WTC11 (cell line): ENCODE data around the gene TNFAIP3. TPM values are rescaled to one million over a fixed set of nuclear protein-coding genes. Genes with fewer than 3 reads are reported as not detected.

ENCODE experiments used
- ATAC-seq: fragments of 200-7000 bp; cut with Tn5 transposase; 2 replicates; pipeline ENCODE4 v1.10.0; 2021; ENCODE audit warnings: mild to moderate bottlenecking, moderate library complexity
- CTCF ChIA-PET: fragments of 300-600 bp; sonication (Branson Sonifier 250); formaldehyde crosslinking; loops from one replicate; lab custom pipeline; 2021; ENCODE audit warnings: antibody characterized with exemption; lab: Charles Lee
- POLR2A ChIA-PET: fragments of 350-600 bp; sonication (Branson Sonifier 250); formaldehyde crosslinking; loops from one replicate; lab custom pipeline; 2021; ENCODE audit warnings: antibody characterized with exemption; lab: Charles Lee
- DNase-seq: peaks from one replicate; pipeline ENCODE4 v3.0.0; 2021; ENCODE audit warnings: low spot score
- H3K27ac Mint-ChIP-seq: 2 replicates; pipeline ENCODE4 v1.8.0; 2021; ENCODE audit warnings: mixed read lengths
- H3K27me3 Mint-ChIP-seq: 2 replicates; pipeline ENCODE4 v1.8.0; 2021; ENCODE audit warnings: low read depth, mild to moderate bottlenecking, moderate library complexity, mixed read lengths
- H3K36me3 Mint-ChIP-seq: 2 replicates; pipeline ENCODE4 v1.8.0; 2021; ENCODE audit warnings: mixed read lengths
- H3K4me1 Mint-ChIP-seq: 2 replicates; pipeline ENCODE4 v1.8.0; 2022; ENCODE audit warnings: mixed read lengths
- H3K4me3 Mint-ChIP-seq: 2 replicates; pipeline ENCODE4 v1.8.0; 2021; ENCODE audit warnings: mild to moderate bottlenecking, moderate library complexity, mixed read lengths
- H3K9me3 Mint-ChIP-seq: 2 replicates; pipeline ENCODE4 v1.8.0; 2021; ENCODE audit warnings: mixed read lengths
- AFF4 ChIP-seq: sonication (generic); formaldehyde crosslinking; IDR thresholded peaks from 2 replicates; pipeline ENCODE4 v1.8.1; 2023; ENCODE audit warnings: mild to moderate bottlenecking, missing genetic modification reagents, borderline replicate concordance
- AR ChIP-seq: fragments of 250-450 bp; sonication (Bioruptor Pico); IDR thresholded peaks from 2 replicates; pipeline ENCODE4 v1.9.0; 2021; ENCODE audit warnings: mild to moderate bottlenecking
- ATF1 ChIP-seq: sonication (generic); formaldehyde crosslinking; IDR thresholded peaks from 2 replicates; pipeline ENCODE4 v1.8.1; 2023; ENCODE audit warnings: mild to moderate bottlenecking, moderate library complexity, missing genetic modification reagents
- CDX4 ChIP-seq: fragments of 250-450 bp; sonication (Bioruptor Pico); IDR thresholded peaks from 2 replicates; pipeline ENCODE4 v1.9.0; 2021; ENCODE audit warnings: moderate library complexity, mild to moderate bottlenecking, inconsistent platforms, borderline replicate concordance
- CREM ChIP-seq: sonication (generic); formaldehyde crosslinking; IDR thresholded peaks from 2 replicates; pipeline ENCODE4 v1.8.1; 2022; ENCODE audit warnings: mild to moderate bottlenecking, missing genetic modification reagents, moderate library complexity
- E2F5 ChIP-seq: sonication (generic); formaldehyde crosslinking; IDR thresholded peaks from 2 replicates; pipeline ENCODE4 v1.8.1; 2022; ENCODE audit warnings: mild to moderate bottlenecking, moderate library complexity, missing genetic modification reagents
- EMX1 ChIP-seq: fragments of 250-450 bp; sonication (Bioruptor Pico); IDR thresholded peaks from 2 replicates; pipeline ENCODE4 v1.8.0; 2021; ENCODE audit warnings: mild to moderate bottlenecking
- ERG ChIP-seq: fragments of 250-450 bp; sonication (Bioruptor Pico); IDR thresholded peaks from 2 replicates; pipeline ENCODE4 v1.8.0; 2021; ENCODE audit warnings: mild to moderate bottlenecking
- ETV6 ChIP-seq: sonication (generic); formaldehyde crosslinking; IDR thresholded peaks from 2 replicates; pipeline ENCODE4 v1.8.1; 2022; ENCODE audit warnings: mild to moderate bottlenecking, missing genetic modification reagents
- HMGA2 ChIP-seq: fragments of 250-450 bp; sonication (Bioruptor Pico); IDR thresholded peaks from 2 replicates; pipeline ENCODE4 v1.4.0; 2021; ENCODE audit warnings: mild to moderate bottlenecking, moderate library complexity
- IRF1 ChIP-seq: sonication (generic); formaldehyde crosslinking; IDR thresholded peaks from 2 replicates; pipeline ENCODE4 v1.8.0; 2023; ENCODE audit warnings: missing genetic modification reagents
- KAT7 ChIP-seq: sonication (generic); formaldehyde crosslinking; IDR thresholded peaks from 2 replicates; pipeline ENCODE4 v1.8.1; 2023; ENCODE audit warnings: missing genetic modification reagents, mild to moderate bottlenecking, borderline replicate concordance
- NR3C1 ChIP-seq: sonication (generic); formaldehyde crosslinking; conservative IDR thresholded peaks from 2 replicates; pipeline ENCODE4 v1.8.1; 2023; ENCODE audit warnings: low read depth, mild to moderate bottlenecking, missing genetic modification reagents
- USF1 ChIP-seq: sonication (generic); formaldehyde crosslinking; IDR thresholded peaks from 2 replicates; pipeline ENCODE4 v1.8.0; 2022; ENCODE audit warnings: mild to moderate bottlenecking, missing genetic modification reagents
- ZNF121 ChIP-seq: sonication (generic); formaldehyde crosslinking; IDR thresholded peaks from 2 replicates; pipeline ENCODE4 v1.8.0; 2023; ENCODE audit warnings: missing genetic modification reagents
- ZNF219 ChIP-seq: sonication (generic); formaldehyde crosslinking; IDR thresholded peaks from 2 replicates; pipeline ENCODE4 v1.8.0; 2023; ENCODE audit warnings: missing genetic modification reagents, mild to moderate bottlenecking, borderline replicate concordance
- ZNF232 ChIP-seq: sonication (generic); formaldehyde crosslinking; IDR thresholded peaks from 2 replicates; pipeline ENCODE4 v1.8.0; 2022; ENCODE audit warnings: mild to moderate bottlenecking, missing genetic modification reagents
- ZNF263 ChIP-seq: sonication (generic); formaldehyde crosslinking; IDR thresholded peaks from 2 replicates; pipeline ENCODE4 v1.8.1; 2022; ENCODE audit warnings: low read depth, mild to moderate bottlenecking, moderate library complexity, missing genetic modification reagents
- ZNF281 ChIP-seq: sonication (generic); formaldehyde crosslinking; IDR thresholded peaks from 2 replicates; pipeline ENCODE4 v1.8.0; 2023; ENCODE audit warnings: mild to moderate bottlenecking, missing genetic modification reagents
- ZNF396 ChIP-seq: fragments of 250-450 bp; sonication (Bioruptor Pico); IDR thresholded peaks from 2 replicates; pipeline ENCODE4 v1.8.0; 2021; ENCODE audit warnings: mild to moderate bottlenecking, moderate library complexity, borderline replicate concordance
- total RNA-seq: library from RNA; stranded (reverse); gene quantifications from 3 replicates; pipeline ENCODE4 v1.2.3, GENCODE V29; 2021

TNFAIP3 gene
- total RNA-seq, 1 experiment from 2014 or later = 4.2 TPM

GRCh38 chr6:137881522-137881886 lies 14.4 kb downstream of the TNFAIP3 start:
- ChIA-PET POLR2A (no interaction called here), CTCF (interaction anchor here (1.3 to 5.7 kb wide), 4 partner anchors 15 to 82 kb away, joined by 3 to 54 read pairs (median 8); partner anchors contain the start of gene TNFAIP3)
- H3K4me1 Mint-ChIP-seq = peaks cover 42% of the 10 kb centered on the region
- DNase-seq (no peak), ATAC-seq (no peak)
- no peak overlapping the region for H3K27ac Mint-ChIP-seq
- TF ChIP-seq USF1 (CRISPR knock-in tag) (no peak), ZNF219 (no peak), ERG (CRISPR knock-in tag) (no peak), ZNF121 (CRISPR knock-in tag) (no peak), HMGA2 (CRISPR knock-in tag) (no peak)
- H3K4me3 Mint-ChIP-seq = no peak overlapping the region
- peaks cover 14% of the 10 kb centered on the region for H3K9me3 Mint-ChIP-seq
- H3K27me3 Mint-ChIP-seq = no peaks in the 10 kb centered on the region
- peaks cover 10% of the 10 kb centered on the region; the same call in 1 of the 2 replicates for H3K36me3 Mint-ChIP-seq

GRCh38 chr6:137882225-137882961 lies 15.3 kb downstream of the TNFAIP3 start:
- H3K9me3 Mint-ChIP-seq = peaks cover 23% of the 10 kb centered on the region
- no peaks in the 10 kb centered on the region for H3K27me3 Mint-ChIP-seq
- H3K4me3 Mint-ChIP-seq = no peak overlapping the region
- DNase-seq (no peak), ATAC-seq (no peak)
- H3K27ac Mint-ChIP-seq = no peak overlapping the region
- CTCF ChIA-PET = interaction anchor here (0.7 to 5.7 kb wide), 6 partner anchors 16 to 120 kb away, joined by 3 to 54 read pairs (median 5); partner anchors contain the start of gene TNFAIP3
- POLR2A ChIA-PET = no interaction called here
- peaks cover 10% of the 10 kb centered on the region; the same call in 1 of the 2 replicates for H3K36me3 Mint-ChIP-seq
- peaks cover 42% of the 10 kb centered on the region for H3K4me1 Mint-ChIP-seq
- TF ChIP-seq AFF4 (CRISPR knock-in tag) (no peak), NR3C1 (CRISPR knock-in tag) (no peak), CDX4 (CRISPR knock-in tag) (no peak), ZNF263 (no peak), E2F5 (CRISPR knock-in tag) (no peak), CREM (CRISPR knock-in tag) (no peak), ZNF121 (CRISPR knock-in tag) (no peak), EMX1 (CRISPR knock-in tag) (no peak), AR (no peak), HMGA2 (CRISPR knock-in tag) (no peak), IRF1 (CRISPR knock-in tag) (no peak), ZNF232 (CRISPR knock-in tag) (no peak), ZNF396 (no peak), ETV6 (CRISPR knock-in tag) (no peak), KAT7 (no peak), ATF1 (CRISPR knock-in tag) (no peak), ZNF281 (CRISPR knock-in tag) (no peak)
